Right lobe of liver (tissue), 6 donors: Measurements from ENCODE around the gene ULK4. TPM values are rescaled to one million over a fixed set of nuclear protein-coding genes. Genes with fewer than 3 reads are reported as not detected.

Experiments
- ATAC-seq, 4 donors: fragments of 200-7000 bp; cut with Tn5 transposase; one replicate each; pipeline ENCODE4 v1.9.1; 2020; ENCODE audit warnings: mild to moderate bottlenecking in 4 of 4, moderate library complexity in 4 of 4
- DNase-seq, 3 donors: peaks; one replicate each; pipeline ENCODE4 v3.0.0-alpha.2; 2020
- H3K27ac ChIP-seq, 3 donors: fragments of 200-600 bp; one replicate each; pipeline ENCODE4 v1.8.0; 2022
- H3K27me3 ChIP-seq, 2 donors: fragments of 200-600 bp; one replicate each; pipeline ENCODE4 v1.8.0; 2022
- H3K36me3 ChIP-seq, 4 donors: fragments of 200-600 bp; sonication (generic) in 1 of 4; one replicate each; pipeline versions ENCODE4 v1.5.1 to v1.8.0; 2017 to 2022; ENCODE audit warnings: control low read depth in 1 of 4
- H3K4me1 ChIP-seq, 4 donors: fragments of 200-600 bp; sonication (generic) in 1 of 4; one replicate each; pipeline versions ENCODE4 v1.5.1 to v1.8.0; 2017 to 2022; ENCODE audit warnings: control low read depth in 1 of 4
- H3K4me3 ChIP-seq, 3 donors: fragments of 200-600 bp; one replicate each; pipeline ENCODE4 v1.8.0; 2022
- H3K9me3 ChIP-seq, 4 donors: fragments of 200-600 bp; sonication (generic) in 1 of 4; one replicate each; pipeline versions ENCODE4 v1.5.1 to v1.8.0; 2017 to 2022; ENCODE audit warnings: control low read depth in 1 of 4
- CTCF ChIP-seq, 4 donors: fragments of 200-600 bp in 3 of 4; fragments of 450-650 bp in 1 of 4; IDR thresholded peaks; one replicate each; pipeline versions ENCODE4 v1.5.1 to v1.8.0; 2016 to 2022; ENCODE audit warnings: antibody characterized with exemption in 4 of 4, mild to moderate bottlenecking in 2 of 4
- POLR2A ChIP-seq: fragments of 450-650 bp; IDR thresholded peaks from one replicate; pipeline ENCODE4 v1.6.1; 2017; ENCODE audit warnings: antibody characterized with exemption, mild to moderate bottlenecking
- WGBS: methylation state at CpG from one replicate; pipeline ENCODE4 v1.1.6; 2018; ENCODE audit warnings: low coverage, low lambda C conversion rate; ENCODE audit not compliant: insufficient coverage; ENCODE audit errors: missing lambda C conversion rate; 5-methylcytosine and 5-hydroxymethylcytosine counted together
- intact Hi-C, 2 donors: fragments of 100-400 bp; cut with DNase I; formaldehyde crosslinking; loops; one replicate each; pipeline versions ENCODE4 v1.11.2 to v1.14.1; 2022
- total RNA-seq, 6 experiments: library from RNA; depleted of rRNA in 2 of 6; stranded (reverse); fragments of >200 nt in 2 of 6; fragmentation: NEBNext Ultra II Directional in 3 of 6; extraction: Animal tissue kit (Norgen Biotek cat#: 25700) in 3 of 6; gene quantifications; one replicate each; pipeline versions ENCODE4 v1.1.0 to v1.2.4, GENCODE V29; 2016 to 2023
- donor health status: DM: no; HTN: yes; CAD: no.
- donor health status: DM: no; HTN: no; CAD: no.
- donor health status: DM: no; HTN: no; CAD: no.
- donor health status: DM: no; HTN: yes; CAD: no.
- donor health status: DM: no; HTN: yes; CAD: no.

The ULK4 gene
- total RNA-seq, 6 experiments from 2014 or later = 2.8 to 5.6 (median 4.9) TPM

GRCh38 chr3:41912280-41912679 lies 49.6 kb downstream of the ULK4 start:
- H3K27me3 ChIP-seq = no peaks in the 10 kb centered on the region
- DNase-seq = no peak
- intact Hi-C loops = no loop called here
- no peak for ATAC-seq
- no peak for TF ChIP-seq POLR2A
- TF ChIP-seq CTCF (IDR thresholded peaks at IDR 0.05) = no peak
- H3K36me3 ChIP-seq = no peaks in the 10 kb centered on the region
- 89% methylated on average over 1 of the region's 1 CpG for WGBS
- no peak overlapping the region for H3K27ac ChIP-seq
- H3K4me1 ChIP-seq = no peaks in the 10 kb centered on the region
- no peaks in the 10 kb centered on the region for H3K9me3 ChIP-seq
- H3K4me3 ChIP-seq = no peak overlapping the region

- TF ChIP-seq POLR2A (no peak), CTCF (IDR thresholded peaks at IDR 0.05) (no peak)
- Histone ChIP-seq H3K27ac (no peak overlapping the region), H3K9me3 (no peaks in the 10 kb centered on the region), H3K4me1 (no peaks in the 10 kb centered on the region), H3K36me3 (no peaks in the 10 kb centered on the region), H3K27me3 (no peaks in the 10 kb centered on the region), H3K4me3 (no peak overlapping the region)
- no peak for DNase-seq
- ATAC-seq = no peak
- intact Hi-C loops = no loop called here
- WGBS = 92% methylated on average over 2 of the region's 3 CpGs
Measured at GRCh38 chr3:41907330-41908073, 54.4 kb downstream of the ULK4 start.

- H3K27ac ChIP-seq = no peak overlapping the region
- peaks cover 0 to 14% (median 0%) of the 10 kb centered on the region in 4 donors for H3K4me1 ChIP-seq
- H3K27me3 ChIP-seq = no peaks in the 10 kb centered on the region
- no peaks in the 10 kb centered on the region for H3K9me3 ChIP-seq
- intact Hi-C loops = no loop called here
- ATAC-seq (no peak), DNase-seq (no peak)
- WGBS = 65% methylated on average over 2 of the region's 2 CpGs
- no peaks in the 10 kb centered on the region for H3K36me3 ChIP-seq
- no peak overlapping the region for H3K4me3 ChIP-seq
- TF ChIP-seq CTCF (IDR thresholded peaks at IDR 0.05) (no peak), POLR2A (no peak)
Measured at GRCh38 chr3:41900265-41900664, 61.6 kb downstream of the ULK4 start.

- Histone ChIP-seq H3K27me3 (no peaks in the 10 kb centered on the region), H3K27ac (no peak overlapping the region), H3K9me3 (no peaks in the 10 kb centered on the region), H3K4me1 (peaks cover 0 to 14% (median 0%) of the 10 kb centered on the region in 4 donors), H3K4me3 (no peak overlapping the region), H3K36me3 (no peaks in the 10 kb centered on the region)
- no peak for ATAC-seq
- intact Hi-C loops = loop anchor here (5.0 kb wide), 2 partner anchors 199 to 204 kb away; no protein-coding TSS in a partner anchor
- no peak for DNase-seq
- 65% methylated on average over 2 of the region's 2 CpGs for WGBS
- TF ChIP-seq POLR2A = no peak
- TF ChIP-seq CTCF (IDR thresholded peaks at IDR 0.05) = no peak
Measured at GRCh38 chr3:41898631-41899030, 63.3 kb downstream of the ULK4 start.
